Esophagus squamous epithelium (tissue), 4 donors: ENCODE data around the gene FTCD.

Experiments used
- POLR2A ChIP-seq, 4 donors: fragments of 450-650 bp; IDR thresholded peaks; one replicate each; pipeline ENCODE4 v1.6.1; 2017; ENCODE audit warnings: antibody characterized with exemption in 4 of 4, mild to moderate bottlenecking in 4 of 4, moderate library complexity in 3 of 4
- TF ChIP-seq, protein P1 (sequence below), 6 experiments: fragments of 450-650 bp in 4 of 6; fragments of 200-600 bp in 2 of 6; sonication (generic) in 2 of 6; IDR thresholded peaks; one replicate each; pipeline ENCODE4 v1.5.1; 2016 to 2019; ENCODE audit warnings: antibody characterized with exemption in 6 of 6, mild to moderate bottlenecking in 4 of 6, moderate library complexity in 4 of 6

GRCh38 chr21:46168238-46168637 lies 12.9 kb upstream of the FTCD start:
- TF ChIP-seq, protein P1, sequence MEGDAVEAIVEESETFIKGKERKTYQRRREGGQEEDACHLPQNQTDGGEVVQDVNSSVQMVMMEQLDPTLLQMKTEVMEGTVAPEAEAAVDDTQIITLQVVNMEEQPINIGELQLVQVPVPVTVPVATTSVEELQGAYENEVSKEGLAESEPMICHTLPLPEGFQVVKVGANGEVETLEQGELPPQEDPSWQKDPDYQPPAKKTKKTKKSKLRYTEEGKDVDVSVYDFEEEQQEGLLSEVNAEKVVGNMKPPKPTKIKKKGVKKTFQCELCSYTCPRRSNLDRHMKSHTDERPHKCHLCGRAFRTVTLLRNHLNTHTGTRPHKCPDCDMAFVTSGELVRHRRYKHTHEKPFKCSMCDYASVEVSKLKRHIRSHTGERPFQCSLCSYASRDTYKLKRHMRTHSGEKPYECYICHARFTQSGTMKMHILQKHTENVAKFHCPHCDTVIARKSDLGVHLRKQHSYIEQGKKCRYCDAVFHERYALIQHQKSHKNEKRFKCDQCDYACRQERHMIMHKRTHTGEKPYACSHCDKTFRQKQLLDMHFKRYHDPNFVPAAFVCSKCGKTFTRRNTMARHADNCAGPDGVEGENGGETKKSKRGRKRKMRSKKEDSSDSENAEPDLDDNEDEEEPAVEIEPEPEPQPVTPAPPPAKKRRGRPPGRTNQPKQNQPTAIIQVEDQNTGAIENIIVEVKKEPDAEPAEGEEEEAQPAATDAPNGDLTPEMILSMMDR (IDR thresholded peaks at IDR 0.05) = no peak
- TF ChIP-seq POLR2A (IDR thresholded peaks at IDR 0.05) = no peak
